Fibroblast of skin of abdomen (primary cell): Measurements from ENCODE around the gene IL1RL2.

Source experiments
- DNase-seq: peaks from one replicate; pipeline ENCODE4 v3.0.0-alpha.2; 2013

The IL1RL2 gene

GRCh38 chr2:102194609-102195268 lies 7.9 kb downstream of the IL1RL2 start:
- no peak for DNase-seq

DNA sequence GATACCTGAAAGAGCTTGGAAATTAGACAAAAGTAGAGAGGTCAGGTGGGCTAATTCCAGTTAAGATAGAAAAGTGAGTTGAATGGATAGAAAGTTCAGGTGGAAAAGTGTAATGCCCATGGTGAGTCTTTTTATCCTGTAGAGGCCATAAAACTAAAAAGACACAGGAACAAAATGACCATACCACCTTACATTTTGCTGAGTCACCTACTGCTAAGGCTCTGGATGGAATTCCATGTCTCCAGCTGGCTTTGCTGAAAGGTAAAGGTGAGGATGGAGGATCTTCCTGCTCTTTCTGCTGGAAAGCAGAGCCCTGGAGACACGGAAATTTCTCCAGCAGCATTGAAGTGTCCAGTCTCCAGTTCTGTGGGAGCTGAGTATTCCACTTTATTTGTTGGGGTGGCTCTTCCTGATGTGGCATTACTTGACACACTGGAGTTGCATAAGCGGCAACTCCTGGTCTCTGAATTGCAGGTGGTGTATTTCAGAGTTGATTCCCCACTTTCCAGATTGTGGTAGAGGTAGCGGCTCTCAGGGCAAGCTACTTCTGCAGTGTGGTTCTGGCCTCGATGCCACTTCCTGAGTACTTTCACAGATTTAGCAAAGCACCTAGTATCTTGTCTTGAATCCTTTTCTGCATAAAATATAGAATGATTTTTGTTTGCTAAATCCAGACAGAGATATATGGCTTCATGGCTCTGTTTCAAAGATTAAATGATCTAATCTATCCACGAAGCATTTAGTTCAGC lies 10.7 kb downstream of the IL1RL2 start:
- DNase-seq, result no peak

- no peak for DNase-seq
Observed at GRCh38 chr2:102200539-102200938, 13.7 kb downstream of the IL1RL2 start.

GRCh38 chr2:102204638-102205037 lies 17.8 kb downstream of the IL1RL2 start:
- DNase-seq, result no peak

- DNase-seq, result no peak
Observed at GRCh38 chr2:102206666-102207341, 20.0 kb downstream of the IL1RL2 start.

DNA sequence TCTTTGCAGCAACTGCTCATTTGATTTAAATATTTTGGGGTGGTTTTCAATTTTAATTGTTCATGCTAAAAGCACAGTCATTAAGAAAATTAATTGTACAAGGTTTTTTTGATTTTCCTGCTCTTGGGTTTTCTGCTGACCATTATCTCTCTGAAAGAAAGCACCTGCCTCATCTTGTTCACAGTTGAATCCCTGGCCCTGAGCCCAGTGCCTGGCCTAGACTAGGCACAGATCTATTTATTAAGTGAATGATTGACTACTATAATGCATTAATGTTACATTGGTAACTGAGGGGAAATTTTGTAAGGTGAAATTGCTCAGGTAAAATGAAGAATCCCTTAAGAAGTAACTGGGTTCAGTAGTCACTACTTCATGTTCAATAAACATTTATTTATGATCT lies 22.0 kb downstream of the IL1RL2 start:
- no peak for DNase-seq

DNA sequence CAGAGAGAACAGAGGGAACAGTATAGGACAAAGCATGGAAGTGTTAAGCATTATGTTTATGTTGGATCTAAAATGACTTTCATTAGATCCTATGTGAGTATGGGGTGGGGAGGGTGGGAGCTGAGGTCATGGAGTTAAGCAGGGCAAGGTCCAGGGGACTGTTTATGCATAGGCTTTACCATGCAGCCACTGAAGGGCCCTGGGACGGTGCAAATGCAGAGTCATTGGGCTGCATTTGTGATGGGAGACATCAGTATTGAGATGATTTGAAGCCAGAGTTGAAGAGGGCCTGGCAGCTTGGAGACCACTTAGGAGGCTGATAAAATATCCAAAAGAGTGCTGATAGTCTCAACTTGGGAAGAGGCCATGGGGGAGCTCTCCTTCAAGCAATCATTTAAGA lies 22.7 kb downstream of the IL1RL2 start:
- no peak for DNase-seq

GRCh38 chr2:102217032-102217431 lies 30.2 kb downstream of the IL1RL2 start:
- DNase-seq, result no peak

DNA sequence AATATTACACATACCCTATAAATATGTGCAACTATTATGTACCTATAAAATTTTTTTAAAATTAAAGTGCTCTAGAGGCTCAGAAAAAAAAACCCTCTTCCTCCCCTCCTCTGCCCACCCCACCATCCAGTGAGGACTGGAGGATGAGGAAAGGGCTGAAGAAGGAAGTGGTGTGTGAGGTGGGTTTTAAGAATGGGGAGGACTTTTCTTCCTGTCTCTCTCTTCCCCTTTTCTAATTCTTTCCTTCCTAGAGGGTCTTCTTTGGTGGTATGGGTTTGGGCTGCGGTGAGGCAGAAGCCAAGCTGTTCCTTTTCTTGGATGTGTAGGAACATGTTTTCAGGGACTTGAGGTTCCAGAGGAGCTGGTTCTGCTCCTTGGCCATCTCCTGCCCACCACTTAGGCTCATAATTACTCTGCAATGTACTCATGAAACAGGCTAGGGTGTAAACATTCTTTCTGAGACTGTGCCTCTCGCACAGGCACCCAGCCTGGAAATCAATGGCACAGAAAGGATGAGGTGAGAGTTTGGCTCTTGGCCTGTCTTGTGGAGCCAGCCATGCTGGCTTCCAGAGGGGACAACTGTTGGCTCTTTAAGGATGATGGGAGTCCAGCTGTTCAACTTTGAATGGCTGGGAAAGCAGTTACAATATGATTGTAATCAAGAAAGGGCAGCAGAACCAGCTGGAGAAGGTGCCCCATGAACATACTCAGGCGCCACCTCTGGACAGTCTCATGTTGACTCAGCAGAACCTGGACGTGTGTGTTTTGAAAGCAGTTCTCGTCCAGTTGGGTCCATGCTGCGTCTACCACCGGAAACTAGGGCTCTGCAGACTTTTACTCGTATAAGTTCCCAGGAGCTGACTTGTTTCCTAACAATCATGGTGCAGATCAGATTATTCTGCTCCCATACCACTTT lies 38.3 kb downstream of the IL1RL2 start:
- no peak for DNase-seq

DNA sequence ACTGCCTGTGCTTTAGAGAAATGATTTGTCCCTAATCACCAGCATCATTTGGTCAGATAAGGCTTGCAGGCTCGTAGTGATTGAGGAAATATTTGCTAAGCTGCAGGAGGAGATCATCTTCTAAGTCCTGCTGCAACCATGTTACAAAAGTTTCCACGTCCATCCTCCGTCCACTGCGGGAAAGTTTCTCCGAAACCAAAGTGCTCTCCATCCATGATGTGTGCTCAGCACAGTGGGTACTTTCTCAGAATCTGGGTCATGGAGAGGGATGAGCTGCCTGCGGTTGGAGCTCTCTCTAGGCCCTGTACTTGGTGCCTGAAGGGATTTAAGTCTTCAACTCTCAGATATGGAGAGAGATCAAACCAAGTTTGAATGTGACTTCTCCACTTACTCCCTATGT lies 39.3 kb downstream of the IL1RL2 start:
- no peak for DNase-seq

- no peak for DNase-seq
Observed at GRCh38 chr2:102226612-102227391, 40.0 kb downstream of the IL1RL2 start.

- DNase-seq, result no peak
Observed at GRCh38 chr2:102229141-102229769, 42.4 kb downstream of the IL1RL2 start.

DNA sequence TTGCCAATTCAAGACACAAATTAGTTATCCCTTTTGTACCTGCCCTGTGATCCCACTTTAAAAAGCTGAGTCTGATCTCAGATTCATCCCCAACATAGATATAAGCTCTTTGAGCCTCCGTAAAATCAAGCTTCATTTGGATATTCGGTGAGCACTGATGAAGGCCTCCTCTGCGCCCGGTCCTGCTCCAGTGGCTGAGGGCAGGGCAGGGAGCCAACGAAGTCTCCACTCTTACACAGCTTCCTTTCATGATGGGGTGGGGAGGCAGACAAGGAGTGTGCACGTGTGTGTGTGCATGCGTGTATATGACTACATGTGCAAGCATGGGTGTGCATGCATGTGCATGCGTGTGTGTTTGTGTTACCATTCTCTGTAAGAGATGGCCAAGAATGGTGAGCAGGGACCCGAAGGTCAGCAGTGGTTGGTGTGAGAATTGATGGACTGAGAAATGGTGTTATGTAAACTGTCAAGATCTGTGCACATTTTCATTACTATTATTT lies 43.6 kb downstream of the IL1RL2 start:
- DNase-seq, result no peak

- DNase-seq, result no peak
Observed at GRCh38 chr2:102233132-102233884, 46.5 kb downstream of the IL1RL2 start.

DNA sequence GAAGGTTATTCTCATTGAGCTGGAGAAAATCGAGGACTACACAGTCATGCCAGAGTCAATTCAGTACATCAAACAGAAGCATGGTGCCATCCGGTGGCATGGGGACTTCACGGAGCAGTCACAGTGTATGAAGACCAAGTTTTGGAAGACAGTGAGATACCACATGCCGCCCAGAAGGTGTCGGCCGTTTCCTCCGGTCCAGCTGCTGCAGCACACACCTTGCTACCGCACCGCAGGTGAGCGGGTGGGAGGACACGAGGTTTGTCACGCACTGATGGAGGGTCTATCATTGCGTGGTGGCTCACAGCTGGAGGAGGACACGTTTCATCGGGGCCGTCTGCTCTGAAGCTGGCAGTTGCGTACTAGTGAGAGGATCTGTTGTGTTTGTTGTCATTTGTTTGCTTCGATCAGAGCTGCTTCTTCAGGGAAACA lies 48.2 kb downstream of the IL1RL2 start:
- DNase-seq, result peak; percentile 22

DNA sequence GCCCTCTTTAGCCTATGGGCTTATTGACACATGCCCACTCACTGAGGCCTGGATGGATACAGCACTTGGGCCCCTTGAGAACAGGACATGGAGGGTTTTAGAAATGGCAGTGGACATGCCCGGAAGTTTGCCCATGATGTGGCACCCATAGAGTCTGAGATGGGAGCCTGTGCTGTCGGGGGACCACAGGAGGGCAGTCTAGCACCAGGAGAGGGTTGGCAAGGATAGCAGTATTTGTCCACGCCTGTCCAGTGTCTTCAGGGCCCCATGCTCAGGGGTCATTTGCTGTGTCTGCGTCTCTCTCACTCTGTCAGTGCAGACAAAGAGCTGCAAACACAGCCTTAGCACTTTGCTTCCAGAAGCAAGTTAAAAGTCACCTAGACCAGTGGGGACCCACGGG lies 48.7 kb downstream of the IL1RL2 start:
- peak; percentile 9 for DNase-seq

- no peak for DNase-seq
Observed at GRCh38 chr2:102236132-102236531, 49.3 kb downstream of the IL1RL2 start.

DNA sequence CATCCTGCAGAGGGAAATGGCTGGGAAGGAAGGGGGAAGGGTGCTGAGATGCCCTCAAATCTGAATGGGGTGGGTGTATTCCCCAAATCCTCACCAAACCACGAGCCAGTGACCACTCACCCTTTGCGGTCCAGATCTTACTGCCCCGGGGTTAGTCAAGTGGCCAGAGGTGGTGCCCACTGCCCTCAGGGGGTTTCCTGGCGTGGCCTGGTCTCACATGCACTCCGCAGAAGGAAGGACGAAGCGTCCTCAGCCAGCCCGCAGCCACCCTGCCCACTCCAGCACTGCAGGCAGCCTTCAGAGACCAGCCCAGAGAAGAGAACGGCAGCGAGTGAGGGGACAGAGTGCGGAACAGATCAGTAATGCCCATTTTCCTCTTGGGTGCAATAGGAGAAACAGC lies 50.4 kb downstream of the IL1RL2 start:
- DNase-seq, result no peak

DNA sequence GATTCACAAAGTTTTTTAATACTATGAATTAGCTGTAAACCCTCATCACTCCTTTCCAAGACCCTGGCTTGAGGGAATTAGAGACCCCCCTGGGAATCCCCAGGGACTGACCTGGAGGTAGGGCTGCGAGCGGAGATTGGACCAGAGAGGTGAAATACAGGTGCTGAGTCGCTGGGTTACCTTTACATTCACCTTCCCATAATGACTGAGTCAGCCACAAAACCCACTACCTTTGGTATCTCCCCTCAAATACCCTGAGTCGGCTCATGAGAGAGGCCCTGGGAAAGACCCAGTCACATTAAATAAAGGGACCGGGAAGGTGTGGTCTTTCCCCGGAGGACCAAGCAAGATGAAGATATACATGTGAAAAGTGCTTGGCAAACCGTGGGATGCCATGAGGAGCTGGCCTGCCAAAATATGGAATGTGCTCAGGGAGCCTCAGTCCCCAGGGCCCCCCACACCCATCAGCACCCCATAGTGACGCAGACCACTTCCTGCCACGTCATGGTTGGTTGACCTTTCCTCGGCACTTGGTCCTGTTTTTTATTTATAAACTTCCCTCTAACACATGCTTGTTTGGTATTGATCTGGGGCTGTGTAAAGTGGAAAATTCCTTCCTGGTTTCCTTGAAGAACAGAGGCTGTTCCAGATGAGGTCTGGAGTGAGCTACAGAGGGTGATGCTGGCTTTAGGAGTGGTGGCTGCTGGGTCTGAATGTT lies 51.4 kb downstream of the IL1RL2 start:
- peak; percentile 30 for DNase-seq

DNA sequence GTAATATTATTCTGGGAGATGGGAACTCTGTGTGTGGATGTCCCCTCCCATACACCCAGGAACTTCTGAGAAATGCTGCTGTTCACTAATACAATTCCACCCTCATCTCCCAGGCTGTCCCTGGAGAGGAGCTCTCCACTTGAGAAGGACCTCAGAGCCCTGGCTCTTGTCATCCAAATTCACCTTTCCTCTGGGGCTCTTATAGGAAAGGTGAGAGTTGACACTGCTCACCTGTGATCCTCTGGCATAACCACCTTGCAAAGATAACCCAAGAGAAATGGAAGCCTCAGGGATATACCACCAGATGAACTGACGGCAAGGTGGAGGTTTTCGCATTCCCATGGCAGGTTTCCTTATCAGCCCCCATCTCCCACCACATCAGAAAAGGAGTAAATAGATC lies 52.0 kb downstream of the IL1RL2 start:
- no peak for DNase-seq
